BLaER1 treated with 17β-estradiol and CSF1 and Interleukin-3, amounts not matched to agents 10 nM and 100 nM (cell line): ENCODE data around the gene GCK.

Experiments
- H3K27ac ChIP-seq, 11 experiments: shearing (Covaris generic); formaldehyde crosslinking; 2 replicates each; pipeline ENCODE4 v1.8.1; 2022
- H3K27me3 ChIP-seq, 11 experiments: shearing (Covaris generic); formaldehyde crosslinking; 2 replicates each; pipeline ENCODE4 v1.8.1; 2022
- H3K36me3 ChIP-seq, 11 experiments: shearing (Covaris generic); formaldehyde crosslinking; 2 replicates each; pipeline ENCODE4 v1.8.1; 2022
- H3K4me1 ChIP-seq, 10 experiments: shearing (Covaris generic); formaldehyde crosslinking; 2 replicates each; pipeline ENCODE4 v1.8.1; 2022
- H3K4me2 ChIP-seq, 11 experiments: shearing (Covaris generic); formaldehyde crosslinking; 2 replicates each; pipeline ENCODE4 v1.8.1; 2022
- H3K4me3 ChIP-seq, 10 experiments: shearing (Covaris generic); formaldehyde crosslinking; 2 replicates each; pipeline ENCODE4 v1.8.1; 2022
- H3K9ac ChIP-seq, 11 experiments: shearing (Covaris generic); formaldehyde crosslinking; 2 replicates each; pipeline ENCODE4 v1.8.1; 2022
- H3K9me3 ChIP-seq, 11 experiments: shearing (Covaris generic); formaldehyde crosslinking; replicated peaks in 1 of 11; 2 replicates each; pipeline ENCODE4 v1.8.1; 2022
- H4K20me1 ChIP-seq, 11 experiments: shearing (Covaris generic); formaldehyde crosslinking; 2 replicates each; pipeline ENCODE4 v1.8.1; 2022
- Cebpa-rat ChIP-seq, 11 experiments: shearing (Covaris generic); IDR thresholded peaks; 2 replicates each; pipeline ENCODE4 v1.8.1; 2022

Gene GCK

DNA sequence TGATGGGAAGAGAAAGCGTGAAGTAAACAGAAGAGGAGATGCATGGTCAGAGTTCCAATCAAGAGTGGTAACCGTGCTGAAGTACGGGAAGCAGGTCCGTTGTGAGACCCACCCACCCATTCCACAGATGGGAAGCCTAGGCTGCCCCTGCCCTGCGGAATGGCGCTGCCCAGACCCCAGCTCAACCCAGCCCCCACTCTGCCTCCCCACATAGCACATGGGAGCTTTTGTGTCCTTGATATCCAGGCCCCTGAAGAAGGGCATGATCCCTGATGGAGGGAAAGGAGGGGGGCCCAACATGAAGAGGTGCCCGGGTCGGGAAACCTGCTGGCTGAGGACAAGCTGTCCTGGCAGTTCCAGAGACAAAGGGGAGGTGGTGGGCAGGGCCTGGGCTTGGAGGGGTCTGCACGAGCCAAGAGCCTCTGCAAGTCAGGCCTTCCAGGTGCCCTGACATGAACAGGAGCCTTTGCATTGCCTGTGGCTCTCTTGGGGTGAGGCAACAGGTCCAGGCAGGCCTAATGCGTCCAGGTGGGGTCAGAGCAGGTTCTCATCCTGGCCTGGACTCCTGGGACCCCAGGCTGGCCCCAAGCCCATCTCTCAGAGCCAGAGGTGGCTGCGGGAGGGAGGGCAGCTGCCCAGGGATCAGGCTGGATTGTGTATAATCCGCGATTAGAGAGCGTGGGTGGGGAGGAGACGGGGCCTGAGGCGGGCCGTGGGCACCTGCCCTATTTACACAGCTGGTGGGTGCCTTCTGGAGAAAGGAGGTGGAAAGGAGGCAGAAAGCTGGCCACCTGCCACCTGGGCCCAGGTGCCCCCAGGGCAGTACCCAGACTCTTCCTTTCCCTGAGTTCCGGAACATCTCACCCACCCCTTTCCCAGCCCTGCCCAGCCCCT is 35.1 kb upstream of the GCK start:
- no peak overlapping the region for H3K4me2 ChIP-seq
- H3K4me3 ChIP-seq = no peak overlapping the region
- H4K20me1 ChIP-seq = no peaks in the 10 kb centered on the region; a peak in 1 of 22 replicates
- H3K9me3 ChIP-seq = no peaks in the 10 kb centered on the region
- H3K9ac ChIP-seq = no peak overlapping the region
- no peak overlapping the region for H3K27ac ChIP-seq
- H3K27me3 ChIP-seq = no peaks in the 10 kb centered on the region
- no peak for TF ChIP-seq Cebpa-rat (IDR thresholded peaks at IDR 0.05)
- no peaks in the 10 kb centered on the region for H3K4me1 ChIP-seq
- H3K36me3 ChIP-seq = no peaks in the 10 kb centered on the region

DNA sequence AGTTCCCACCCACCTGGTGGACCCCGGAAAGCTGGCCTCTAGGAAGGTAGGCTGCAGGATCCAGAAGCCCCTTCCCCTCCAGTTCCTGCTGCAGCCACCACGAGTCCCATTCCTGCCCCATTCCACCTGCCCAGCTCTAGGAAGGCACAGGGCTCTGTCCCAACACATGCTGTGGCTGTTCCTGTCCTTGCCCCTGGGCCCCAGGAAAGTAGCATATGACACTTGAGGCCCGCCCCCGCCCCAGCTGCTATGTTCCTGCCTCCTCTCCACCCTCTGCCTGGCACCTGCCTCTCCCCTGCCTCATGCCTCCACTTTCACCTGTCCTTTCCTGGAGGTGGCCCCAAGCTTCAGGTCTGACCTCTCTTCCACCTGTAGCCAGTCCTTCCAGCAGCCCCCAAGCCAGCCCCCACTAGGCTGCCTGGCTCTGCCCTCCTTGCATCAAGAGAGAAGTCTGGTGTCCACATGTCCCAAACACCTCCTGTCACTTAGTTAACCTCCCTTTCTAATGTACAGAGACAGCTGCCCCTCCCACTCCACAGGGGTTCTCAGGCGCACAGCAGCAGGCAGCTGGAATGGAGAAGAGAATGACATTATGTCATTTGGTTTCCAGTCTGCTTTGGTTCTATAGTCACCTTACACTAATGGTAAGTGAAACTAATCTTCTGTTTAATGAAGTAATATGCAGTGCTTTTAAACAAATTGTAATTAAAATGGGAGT is 34.3 kb upstream of the GCK start:
- Histone ChIP-seq H3K9me3 (no peaks in the 10 kb centered on the region), H3K27ac (no peak overlapping the region), H3K4me2 (no peak overlapping the region), H4K20me1 (no peaks in the 10 kb centered on the region), H3K36me3 (no peaks in the 10 kb centered on the region), H3K27me3 (no peaks in the 10 kb centered on the region), H3K9ac (no peak overlapping the region), H3K4me1 (no peaks in the 10 kb centered on the region), H3K4me3 (no peak overlapping the region)
- no peak for TF ChIP-seq Cebpa-rat (IDR thresholded peaks at IDR 0.05)

GRCh38 chr7:44222776-44223261 is 33.6 kb upstream of the GCK start:
- Histone ChIP-seq H3K27ac (no peak overlapping the region), H3K36me3 (no peaks in the 10 kb centered on the region), H4K20me1 (no peaks in the 10 kb centered on the region), H3K4me1 (no peaks in the 10 kb centered on the region), H3K27me3 (no peaks in the 10 kb centered on the region), H3K9ac (no peak overlapping the region), H3K4me3 (no peak overlapping the region), H3K4me2 (no peak overlapping the region), H3K9me3 (no peaks in the 10 kb centered on the region)
- TF ChIP-seq Cebpa-rat (IDR thresholded peaks at IDR 0.05) = no peak

DNA sequence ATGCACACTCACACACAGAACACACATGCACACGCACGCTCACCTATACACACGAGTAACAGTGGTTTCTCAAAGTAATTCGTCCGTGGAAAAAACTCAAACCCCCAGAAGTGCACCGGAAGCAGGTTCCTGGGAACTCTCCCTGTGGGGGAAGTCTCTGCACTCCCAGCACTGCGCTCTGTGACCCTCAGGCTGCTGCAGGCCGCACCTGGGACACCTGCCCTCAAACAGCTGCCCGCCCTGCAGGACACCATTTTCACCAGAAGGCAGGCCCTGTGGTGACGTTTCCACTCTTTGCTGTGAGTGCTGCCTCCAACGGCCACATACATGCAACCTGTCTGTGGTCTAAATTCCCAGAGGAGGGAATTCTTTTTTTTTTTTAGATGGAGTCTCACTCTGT is 32.8 kb upstream of the GCK start:
- Histone ChIP-seq H3K4me3 (no peak overlapping the region), H4K20me1 (no peaks in the 10 kb centered on the region), H3K36me3 (no peaks in the 10 kb centered on the region), H3K27me3 (no peaks in the 10 kb centered on the region), H3K9me3 (no peaks in the 10 kb centered on the region), H3K9ac (no peak overlapping the region), H3K4me1 (no peaks in the 10 kb centered on the region), H3K4me2 (no peak overlapping the region), H3K27ac (no peak overlapping the region)
- no peak for TF ChIP-seq Cebpa-rat (IDR thresholded peaks at IDR 0.05)

DNA sequence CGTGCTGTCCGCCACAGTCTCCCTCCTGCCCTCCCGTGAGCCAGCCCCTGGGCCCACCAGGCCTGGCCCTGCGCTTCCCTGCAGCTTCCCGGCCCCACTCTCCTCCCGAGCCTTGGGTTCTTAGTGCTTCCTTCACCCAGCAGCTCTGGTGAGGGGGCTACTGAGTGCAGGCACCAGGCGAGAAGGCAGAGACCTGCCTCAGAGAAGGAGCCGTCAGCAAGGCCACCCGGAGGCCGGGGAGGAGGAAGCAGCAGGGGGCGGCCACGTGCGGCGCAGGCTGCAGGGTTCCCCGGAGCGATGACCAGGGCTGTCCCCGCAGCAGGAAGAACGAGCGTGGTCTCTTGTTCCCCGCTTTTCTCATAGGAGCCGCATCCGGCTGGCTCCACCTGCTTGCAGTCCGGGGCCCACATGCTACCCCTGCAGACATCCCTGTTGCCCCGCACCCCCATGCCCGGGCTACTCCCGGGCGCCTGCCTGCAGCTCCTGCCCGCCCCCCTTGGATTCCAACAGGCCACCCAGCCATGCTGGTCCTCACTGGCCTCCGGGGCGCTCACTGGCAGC is 32.1 kb upstream of the GCK start:
- no peaks in the 10 kb centered on the region for H3K4me1 ChIP-seq
- no peak overlapping the region for H3K27ac ChIP-seq
- no peaks in the 10 kb centered on the region for H3K36me3 ChIP-seq
- H4K20me1 ChIP-seq = peaks cover 0 to 4% (median 0%) of the 10 kb centered on the region in 11 experiments; a peak in 2 of 22 replicates
- no peaks in the 10 kb centered on the region for H3K9me3 ChIP-seq
- H3K9ac ChIP-seq = no peak overlapping the region
- no peaks in the 10 kb centered on the region for H3K27me3 ChIP-seq
- no peak overlapping the region for H3K4me2 ChIP-seq
- H3K4me3 ChIP-seq = no peak overlapping the region
- TF ChIP-seq Cebpa-rat (IDR thresholded peaks at IDR 0.05) = no peak

DNA sequence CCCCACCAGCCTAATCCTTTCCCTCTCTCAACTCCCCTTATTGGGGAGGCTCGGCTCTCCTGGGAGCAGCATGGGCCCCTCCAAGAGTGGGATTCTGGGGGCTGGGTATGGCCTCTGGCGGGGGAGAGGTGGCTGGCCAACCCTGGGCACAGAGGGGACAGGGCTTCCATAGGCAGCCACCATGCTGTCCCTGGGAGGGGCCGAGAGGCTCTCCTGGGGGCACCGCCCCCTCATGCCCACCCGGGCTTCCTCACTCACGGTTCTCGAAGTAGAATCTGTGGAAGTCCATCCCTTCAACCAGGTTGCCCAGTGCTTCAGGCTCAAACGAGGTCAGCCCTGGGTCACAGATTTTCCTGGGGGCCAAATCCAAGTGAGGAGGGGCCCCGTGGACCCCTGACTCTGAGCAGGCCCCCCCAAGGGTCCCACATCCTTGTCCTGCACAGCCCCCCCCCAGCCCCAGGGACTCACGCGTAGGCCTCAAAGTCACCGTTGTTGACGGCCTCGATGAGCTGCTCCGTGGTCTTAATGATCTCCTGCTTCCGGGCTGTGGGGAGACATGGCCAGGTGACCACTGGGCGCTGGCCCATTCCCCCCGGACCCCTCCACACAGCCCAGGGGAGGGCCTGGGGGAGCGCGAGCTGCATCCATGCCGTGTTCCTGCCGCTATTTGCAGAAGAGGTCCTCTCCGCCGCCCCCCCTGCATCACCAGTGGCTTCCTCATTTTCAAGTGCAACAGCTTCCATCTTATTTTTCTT is 31.3 kb upstream of the GCK start:
- Histone ChIP-seq H3K4me1 (no peaks in the 10 kb centered on the region), H3K9me3 (no peaks in the 10 kb centered on the region), H3K4me3 (no peak overlapping the region), H4K20me1 (peaks cover 0 to 12% (median 0%) of the 10 kb centered on the region in 11 experiments; a peak in 2 of 22 replicates), H3K27me3 (no peaks in the 10 kb centered on the region), H3K36me3 (no peaks in the 10 kb centered on the region), H3K4me2 (no peak overlapping the region), H3K27ac (no peak overlapping the region), H3K9ac (no peak overlapping the region)
- no peak for TF ChIP-seq Cebpa-rat (IDR thresholded peaks at IDR 0.05)

- TF ChIP-seq Cebpa-rat (IDR thresholded peaks at IDR 0.05) = no peak
- Histone ChIP-seq H3K27ac (no peak overlapping the region), H3K9ac (no peak overlapping the region), H3K9me3 (no peaks in the 10 kb centered on the region), H4K20me1 (peaks cover 0 to 13% (median 0%) of the 10 kb centered on the region in 11 experiments; a peak in 2 of 22 replicates), H3K4me2 (no peak overlapping the region), H3K27me3 (no peaks in the 10 kb centered on the region), H3K4me3 (no peak overlapping the region), H3K36me3 (0 out of 22 replicates have a peak, but pooled peaks cover 0 to under 1% (median 0%) of the 10 kb centered on the region in 11 experiments), H3K4me1 (no peaks in the 10 kb centered on the region)
These were observed 30.8 kb upstream of the GCK start for GRCh38 chr7:44220046-44220357.

DNA sequence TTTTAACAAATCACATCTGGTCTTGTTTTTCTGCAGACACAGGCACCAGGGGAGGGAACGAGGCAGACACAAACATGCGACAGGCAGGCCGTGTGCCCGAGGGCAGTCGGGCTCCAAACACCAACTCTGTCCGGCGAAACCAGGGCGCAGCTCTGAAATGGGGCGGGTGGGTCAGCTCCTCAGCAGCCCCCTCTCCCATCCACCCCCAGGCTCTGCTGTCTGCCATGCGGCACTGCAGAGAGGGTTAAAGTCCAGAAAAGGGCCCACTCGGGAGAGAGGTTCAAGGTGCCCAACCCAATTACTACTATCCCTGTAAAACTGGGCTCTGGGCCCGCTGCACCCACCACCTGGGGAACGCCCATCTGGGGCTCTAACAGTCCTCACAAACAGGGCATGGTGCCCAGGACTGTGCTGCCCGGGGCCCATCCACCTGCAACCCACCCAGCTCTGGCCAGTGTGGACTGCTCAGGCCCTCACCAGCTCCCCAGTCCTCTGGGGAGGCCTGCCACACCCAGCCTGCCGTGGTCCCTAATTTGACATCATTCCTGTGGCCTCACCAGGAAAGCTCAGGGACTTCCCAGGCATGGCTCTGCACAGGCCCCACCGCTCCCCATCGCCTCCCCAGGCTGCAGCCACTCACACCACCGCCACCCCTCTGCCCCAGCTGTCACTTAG is 30.3 kb upstream of the GCK start:
- Histone ChIP-seq H3K36me3 (peaks cover 0 to 5% (median 3%) of the 10 kb centered on the region in 11 experiments; a peak in 9 of 22 replicates), H3K4me1 (peaks cover 0 to under 1% (median 0%) of the 10 kb centered on the region in 10 experiments; a peak in 1 of 20 replicates)

More for the DNA sequence above, 30.3 kb upstream of the GCK start:
- Histone ChIP-seq H3K9me3 (no peaks in the 10 kb centered on the region), H3K4me2 (no peak overlapping the region), H3K4me3 (no peak overlapping the region), H4K20me1 (peaks cover 0 to 17% (median 0%) of the 10 kb centered on the region in 11 experiments; a peak in 6 of 22 replicates), H3K27me3 (no peaks in the 10 kb centered on the region), H3K9ac (no peak overlapping the region), H3K27ac (no peak overlapping the region)
- no peak for TF ChIP-seq Cebpa-rat (IDR thresholded peaks at IDR 0.05)
